Effector CD4-positive, alpha-beta T cell (primary cell): ENCODE measurements around the gene TSPAN13.
"Not testable (repeated sequence)": the region's sequence is repeated elsewhere in the genome, so short reads cannot be mapped to it uniquely, and the experiment has no call there.

Experiments used
- DNase-seq: peaks from one replicate; pipeline ENCODE4 v3.0.0-alpha.2; 2020

Gene TSPAN13

GRCh38 chr7:16741676-16742075 lies 11.9 kb upstream of the TSPAN13 start:
- DNase-seq: no peak

- no peak for DNase-seq
Observed at GRCh38 chr7:16742547-16742946, 11.0 kb upstream of the TSPAN13 start.

GRCh38 chr7:16743236-16743635 lies 10.3 kb upstream of the TSPAN13 start:
- no peak for DNase-seq

GRCh38 chr7:16744518-16745250 lies 8.9 kb upstream of the TSPAN13 start:
- no peak for DNase-seq

GRCh38 chr7:16745645-16746044 lies 7.9 kb upstream of the TSPAN13 start:
- no peak for DNase-seq

GRCh38 chr7:16747102-16747501 lies 6.5 kb upstream of the TSPAN13 start:
- no peak for DNase-seq

GRCh38 chr7:16753932-16754855 lies 639 bp downstream of the TSPAN13 start:
- no peak for DNase-seq

GRCh38 chr7:16754856-16755317 lies 1.3 kb downstream of the TSPAN13 start:
- no peak for DNase-seq

- no peak for DNase-seq
Observed at GRCh38 chr7:16755397-16755796, 1.8 kb downstream of the TSPAN13 start.

GRCh38 chr7:16758036-16758435 lies 4.5 kb downstream of the TSPAN13 start:
- no peak for DNase-seq

GRCh38 chr7:16758631-16759611 lies 5.4 kb downstream of the TSPAN13 start:
- DNase-seq: no peak

GRCh38 chr7:16759840-16760239 lies 6.3 kb downstream of the TSPAN13 start:
- DNase-seq: no peak

- DNase-seq: no peak
Observed at GRCh38 chr7:16762177-16762576, 8.6 kb downstream of the TSPAN13 start.

- no peak for DNase-seq
Observed at GRCh38 chr7:16764942-16765341, 11.4 kb downstream of the TSPAN13 start.

GRCh38 chr7:16765436-16765859 lies 11.9 kb downstream of the TSPAN13 start:
- no peak for DNase-seq

- DNase-seq: not testable (repeated sequence)
Observed at GRCh38 chr7:16769994-16770393, 16.4 kb downstream of the TSPAN13 start.

- DNase-seq: no peak
Observed at GRCh38 chr7:16770657-16771329, 17.2 kb downstream of the TSPAN13 start.

GRCh38 chr7:16773326-16773725 lies 19.8 kb downstream of the TSPAN13 start:
- DNase-seq: no peak

GRCh38 chr7:16773884-16774283 lies 20.3 kb downstream of the TSPAN13 start:
- no peak for DNase-seq

- no peak for DNase-seq
Observed at GRCh38 chr7:16774294-16774693, 20.7 kb downstream of the TSPAN13 start.

GRCh38 chr7:16774986-16775385 lies 21.4 kb downstream of the TSPAN13 start:
- DNase-seq: no peak

- no peak for DNase-seq
Observed at GRCh38 chr7:16776053-16776452, 22.5 kb downstream of the TSPAN13 start.
